H9 (cell line): ENCODE measurements around the gene TMED10. TPM values are rescaled to one million over a fixed set of nuclear protein-coding genes. Genes with fewer than 3 reads are reported as not detected.
A peak's percentile ranks its signal among the peaks of the same experiment; 100 is the strongest.

Experiments used
- DNase-seq: peaks from one replicate; pipeline ENCODE4 v3.0.0-alpha.2; 2017
- H2AFZ ChIP-seq: one replicate; pipeline ENCODE4 v1.6.1; 2013; ENCODE audit warnings: mild to moderate bottlenecking, low read length, control low read depth, moderate library complexity
- H2AK5ac ChIP-seq: 2 replicates; pipeline ENCODE4 v1.6.1; 2013; ENCODE audit warnings: low read length, control low read depth, mixed read lengths; ENCODE audit not compliant: insufficient read length
- H2BK120ac ChIP-seq: one replicate; pipeline ENCODE4 v1.6.1; 2013; ENCODE audit warnings: low read depth, mild to moderate bottlenecking, low read length, control low read depth, inconsistent platforms; ENCODE audit not compliant: poor library complexity, severe bottlenecking
- H2BK12ac ChIP-seq: 2 replicates; pipeline ENCODE4 v1.6.1; 2013; ENCODE audit warnings: low read length, control low read depth, mixed read lengths, low read depth; ENCODE audit not compliant: insufficient read length
- H2BK15ac ChIP-seq: 2 replicates; pipeline ENCODE4 v1.6.1; 2013; ENCODE audit warnings: low read depth, low read length, control low read depth
- H2BK20ac ChIP-seq: one replicate; pipeline ENCODE4 v1.6.1; 2013; ENCODE audit warnings: low read depth, mild to moderate bottlenecking, low read length, control low read depth, inconsistent platforms; ENCODE audit not compliant: poor library complexity, severe bottlenecking
- H2BK5ac ChIP-seq: 2 replicates; pipeline ENCODE4 v1.6.1; 2013; ENCODE audit warnings: low read length, control low read depth, mixed read lengths; ENCODE audit not compliant: insufficient read length
- H3K14ac ChIP-seq: 2 replicates; pipeline ENCODE4 v1.6.1; 2013; ENCODE audit warnings: low read length, control low read depth; ENCODE audit not compliant: insufficient read depth
- H3K18ac ChIP-seq: 2 replicates; pipeline ENCODE4 v1.6.1; 2013; ENCODE audit warnings: low read depth, mild to moderate bottlenecking, mixed read lengths, low read length, control low read depth; ENCODE audit not compliant: insufficient read length
- H3K23ac ChIP-seq: 2 replicates; pipeline ENCODE4 v1.6.1; 2013; ENCODE audit warnings: low read length, control low read depth, mixed read lengths, low read depth; ENCODE audit not compliant: insufficient read length
- H3K23me2 ChIP-seq: 2 replicates; pipeline ENCODE4 v1.6.1; 2013; ENCODE audit warnings: low read depth, mild to moderate bottlenecking, mixed read lengths, low read length, control low read depth; ENCODE audit not compliant: insufficient read length, poor library complexity, severe bottlenecking
- H3K27ac ChIP-seq: 2 replicates; pipeline ENCODE4 v1.5.1; 2013; ENCODE audit warnings: low read length, control low read depth, mixed read lengths, low read depth; ENCODE audit not compliant: insufficient read length
- H3K27me3 ChIP-seq: 2 replicates; pipeline ENCODE4 v1.6.1; 2013; ENCODE audit warnings: low read length, control low read depth, inconsistent platforms; ENCODE audit not compliant: insufficient read depth
- H3K4ac ChIP-seq: 2 replicates; pipeline ENCODE4 v1.6.1; 2013; ENCODE audit warnings: low read depth, mild to moderate bottlenecking, control low read depth, inconsistent platforms, low read length, moderate library complexity
- H3K4me1 ChIP-seq: 2 replicates; pipeline ENCODE4 v1.6.1; 2013; ENCODE audit warnings: low read length, control low read depth, inconsistent platforms; ENCODE audit not compliant: insufficient read depth
- H3K4me2 ChIP-seq: 2 replicates; pipeline ENCODE4 v1.6.1; 2013; ENCODE audit warnings: low read length, control low read depth, mixed read lengths; ENCODE audit not compliant: insufficient read length, insufficient read depth
- H3K56ac ChIP-seq: 2 replicates; pipeline ENCODE4 v1.6.1; 2013; ENCODE audit warnings: low read depth, mild to moderate bottlenecking, mixed read lengths, low read length, control low read depth; ENCODE audit not compliant: insufficient read length
- H3K79me1 ChIP-seq: 2 replicates; pipeline ENCODE4 v1.6.1; 2013; ENCODE audit warnings: low read depth, mild to moderate bottlenecking, moderate library complexity, low read length, control low read depth, inconsistent platforms; ENCODE audit not compliant: insufficient read depth, poor library complexity, severe bottlenecking
- H3K79me2 ChIP-seq: 2 replicates; pipeline ENCODE4 v1.6.1; 2013; ENCODE audit warnings: low read length, control low read depth, inconsistent platforms; ENCODE audit not compliant: insufficient read depth
- H3K9ac ChIP-seq: 2 replicates; pipeline ENCODE4 v1.6.1; 2013; ENCODE audit warnings: low read length, control low read depth, mixed read lengths; ENCODE audit not compliant: insufficient read length; ENCODE audit errors: extremely low read depth
- H3K9me3 ChIP-seq: one replicate; pipeline ENCODE4 v1.6.1; 2013; ENCODE audit warnings: low read depth, low read length, inconsistent platforms; ENCODE audit not compliant: control insufficient read depth
- H3T11ph ChIP-seq: one replicate; pipeline ENCODE4 v1.6.1; 2013; ENCODE audit warnings: mild to moderate bottlenecking, low read length, control low read depth, inconsistent platforms
- H4K20me1 ChIP-seq: one replicate; pipeline ENCODE4 v1.6.1; 2013; ENCODE audit not compliant: control insufficient read depth, insufficient read length, insufficient read depth
- H4K5ac ChIP-seq: 2 replicates; pipeline ENCODE4 v1.6.1; 2013; ENCODE audit warnings: low read depth, mild to moderate bottlenecking, mixed read lengths, low read length, control low read depth; ENCODE audit not compliant: insufficient read length
- H4K8ac ChIP-seq: replicated peaks from 2 replicates; pipeline ENCODE4 v1.6.1; 2013; ENCODE audit warnings: low read length, control low read depth, mixed read lengths, low read depth; ENCODE audit not compliant: insufficient read length
- H4K91ac ChIP-seq: 2 replicates; pipeline ENCODE4 v1.6.1; 2013; ENCODE audit warnings: low read depth, mild to moderate bottlenecking, moderate library complexity, mixed read lengths, low read length, control low read depth; ENCODE audit not compliant: insufficient read length
- H3K27ac Mint-ChIP-seq, 3 experiments: 2 replicates in 2 of 3; 3 replicates in 1 of 3; pipeline ENCODE4 v1.8.0; 2020 to 2021; ENCODE audit warnings: mixed read lengths in 3 of 3, mild to moderate bottlenecking in 1 of 3, moderate library complexity in 1 of 3
- H3K27me3 Mint-ChIP-seq: 2 replicates; pipeline ENCODE4 v1.8.0; 2021; ENCODE audit warnings: low read depth, mild to moderate bottlenecking, moderate library complexity, mixed read lengths
- H3K36me3 Mint-ChIP-seq, 3 experiments: 2 replicates in 2 of 3; 3 replicates in 1 of 3; pipeline ENCODE4 v1.8.0; 2020 to 2021; ENCODE audit warnings: low read depth in 3 of 3, mixed read lengths in 3 of 3; ENCODE audit not compliant: insufficient read depth in 1 of 3
- H3K4me1 Mint-ChIP-seq, 2 experiments: 2 replicates each; pipeline ENCODE4 v1.8.0; 2020; ENCODE audit warnings: mixed read lengths in 2 of 2
- H3K4me3 Mint-ChIP-seq, 2 experiments: 2 replicates in 1 of 2; 3 replicates in 1 of 2; pipeline ENCODE4 v1.8.0; 2020 to 2021; ENCODE audit warnings: mild to moderate bottlenecking in 2 of 2, mixed read lengths in 2 of 2, moderate library complexity in 1 of 2
- H3K9me3 Mint-ChIP-seq, 2 experiments: 2 replicates in 1 of 2; 3 replicates in 1 of 2; pipeline ENCODE4 v1.8.0; 2020; ENCODE audit warnings: mild to moderate bottlenecking in 2 of 2, mixed read lengths in 2 of 2, moderate library complexity in 1 of 2
- CTCF ChIP-seq: fragments of 200-600 bp; sonication (generic); conservative IDR thresholded peaks from 3 replicates; pipeline ENCODE4 v1.8.0; 2021; ENCODE audit warnings: antibody characterized with exemption, mild to moderate bottlenecking
- WGBS: extraction: QIAGEN DNeasy Blood & Tissue Kit; methylation state at CpG from one replicate; pipeline ENCODE4 v1.1.7; 2013; ENCODE audit warnings: missing lambda C conversion rate, low lambda C conversion rate, mixed read lengths; ENCODE audit not compliant: insufficient read length; ENCODE audit errors: extremely low coverage; 5-methylcytosine and 5-hydroxymethylcytosine counted together
- long read RNA-seq: library from polyadenylated mRNA; unstranded; transcript quantifications from one replicate; pipeline ENCODE4 v2.0.0, GENCODE V29; 2020
- total RNA-seq: library from RNA; stranded (reverse); gene quantifications from 2 replicates; pipeline ENCODE4 v1.2.1, GENCODE V29; 2021

Gene TMED10
- total RNA-seq, result 176 and 180 TPM in 2 replicates
- long read RNA-seq, full-length matches to known transcripts, result 659 of 683 reads
- long read RNA-seq, partial matches to known transcripts, result 2 of 683 reads
- long read RNA-seq, other reads (novel, unspliced or antisense), result 22 of 683 reads

GRCh38 chr14:75176142-75176820 lies at the start of gene TMED10:
Gene TMED10 (minus strand): TSS chr14:75176612. CDS start chr14:75176579, 33 bp downstream.
- Histone ChIP-seq H3K27ac (peak within 1 kb of the TSS; percentile 66), H4K8ac (no peak within 1 kb of the TSS), H3K9ac (peak within 1 kb of the TSS; percentile 91), H3K9me3 (no peaks in the 10 kb centered on the region), H3K18ac (peak within 1 kb of the TSS; percentile 84), H3T11ph (no peak within 1 kb of the TSS), H4K5ac (peak within 1 kb of the TSS; percentile 63), H3K4me1 (no peaks in the 10 kb centered on the region), H3K4me2 (peak within 1 kb of the TSS; percentile 95), H2AFZ (peak within 1 kb of the TSS; percentile 69), H4K20me1 (no peaks in the 10 kb centered on the region), H2BK120ac (no peak within 1 kb of the TSS), H3K4ac (no peak within 1 kb of the TSS; the same call in 1 of the 2 replicates), H2AK5ac (no peak within 1 kb of the TSS), H2BK12ac (no peak within 1 kb of the TSS), H3K23me2 (no peaks in the 10 kb centered on the region), H3K23ac (no peak within 1 kb of the TSS), H2BK5ac (peak within 1 kb of the TSS; percentile 30), H3K79me1 (peaks cover 4% of the 10 kb centered on the region), H4K91ac (no peak within 1 kb of the TSS), H3K27me3 (no peaks in the 10 kb centered on the region), H3K14ac (peak within 1 kb of the TSS; percentile 78), H3K56ac (no peak within 1 kb of the TSS), H2BK15ac (no peak within 1 kb of the TSS), H3K79me2 (peaks cover 27% of the 10 kb centered on the region; the same call in 1 of the 2 replicates), H2BK20ac (no peak within 1 kb of the TSS)
- Mint-ChIP-seq H3K9me3 (no peaks in the 10 kb centered on the region), H3K4me1 (peaks cover 9 to 25% of the 10 kb centered on the region in 2 experiments), H3K27me3 (no peaks in the 10 kb centered on the region), H3K36me3 (peaks cover 0 to 4% (median 0%) of the 10 kb centered on the region in 3 experiments; a peak in 1 of 7 replicates), H3K4me3 (peak within 1 kb of the TSS; percentile 96 to 98), H3K27ac (peak within 1 kb of the TSS; percentile 98 to 99 (median 99))
- peak; percentile 86 for DNase-seq
- WGBS, result no CpG with 5 or more reads among the region's 49 CpGs
- no peak for TF ChIP-seq CTCF
